Naive thymus-derived CD8-positive, alpha-beta T cell (primary cell): ENCODE measurements around the gene DNAJC5G. TPM values are rescaled to one million over a fixed set of nuclear protein-coding genes. Genes with fewer than 3 reads are reported as not detected.
"Not testable (repeated sequence)": the region's sequence is repeated elsewhere in the genome, so short reads cannot be mapped to it uniquely, and the experiment has no call there.

Experiments used
- ATAC-seq, 2 donors: fragments of 150-1000 bp; cut with Tn5 transposase in 1 of 2; sonication (Bioruptor Pico), chemical (Tn5 transposase) in 1 of 2; 1 replicate in 1 of 2; 2 replicates in 1 of 2; pipeline ENCODE4 v1.10.0; 2021; ENCODE audit warnings: mild to moderate bottlenecking in 2 of 2, moderate library complexity in 2 of 2
- POLR2A ChIA-PET: fragments of 350-600 bp; sonication (Branson Sonifier 250); formaldehyde crosslinking; loops from one replicate; lab custom pipeline; 2021; ENCODE audit warnings: antibody characterized with exemption; lab: Charles Lee
- DNase-seq, 10 donors: peaks; one replicate each; pipeline versions ENCODE4 v3.0.0 to v3.0.0-alpha.2; 2020 to 2022
- H3K27ac Mint-ChIP-seq, 10 donors: one replicate each; pipeline ENCODE4 v1.8.0; 2020 to 2022; ENCODE audit warnings: mild to moderate bottlenecking in 10 of 10, mixed read lengths in 10 of 10, moderate library complexity in 4 of 10, inconsistent platforms in 1 of 10
- H3K27me3 Mint-ChIP-seq, 5 donors: one replicate each; pipeline ENCODE4 v1.8.0; 2021 to 2022; ENCODE audit warnings: mixed read lengths in 5 of 5
- H3K36me3 Mint-ChIP-seq, 3 donors: one replicate each; pipeline ENCODE4 v1.8.0; 2020 to 2022; ENCODE audit warnings: mixed read lengths in 3 of 3, mild to moderate bottlenecking in 2 of 3, inconsistent platforms in 1 of 3
- H3K4me1 Mint-ChIP-seq, 4 donors: one replicate each; pipeline ENCODE4 v1.8.0; 2021 to 2022; ENCODE audit warnings: mixed read lengths in 4 of 4
- H3K4me3 Mint-ChIP-seq, 10 donors: one replicate each; pipeline ENCODE4 v1.8.0; 2020 to 2022; ENCODE audit warnings: mild to moderate bottlenecking in 10 of 10, mixed read lengths in 10 of 10, moderate library complexity in 6 of 10, inconsistent platforms in 1 of 10
- H3K9me3 Mint-ChIP-seq, 9 donors: one replicate each; pipeline ENCODE4 v1.8.0; 2020 to 2022; ENCODE audit warnings: mixed read lengths in 9 of 9, mild to moderate bottlenecking in 3 of 9, inconsistent platforms in 1 of 9, moderate library complexity in 1 of 9
- polyA plus RNA-seq, 3 donors: library from polyadenylated mRNA; unstranded; fragments of 300-500 nt; fragmentation: Illumina TruSeq; gene quantifications; one replicate each; pipeline ENCODE4 v1.2.3, GENCODE V29; 2021
- total RNA-seq, 8 experiments: library from RNA in 2 of 8; stranded (reverse) in 2 of 8; gene quantifications; one replicate each; pipeline ENCODE4 v1.2.3 and lab custom pipeline; 2021 to 2026

DNAJC5G gene
- total and polyA plus RNA-seq, 5 experiments from 2014 or later = not detected

DNA sequence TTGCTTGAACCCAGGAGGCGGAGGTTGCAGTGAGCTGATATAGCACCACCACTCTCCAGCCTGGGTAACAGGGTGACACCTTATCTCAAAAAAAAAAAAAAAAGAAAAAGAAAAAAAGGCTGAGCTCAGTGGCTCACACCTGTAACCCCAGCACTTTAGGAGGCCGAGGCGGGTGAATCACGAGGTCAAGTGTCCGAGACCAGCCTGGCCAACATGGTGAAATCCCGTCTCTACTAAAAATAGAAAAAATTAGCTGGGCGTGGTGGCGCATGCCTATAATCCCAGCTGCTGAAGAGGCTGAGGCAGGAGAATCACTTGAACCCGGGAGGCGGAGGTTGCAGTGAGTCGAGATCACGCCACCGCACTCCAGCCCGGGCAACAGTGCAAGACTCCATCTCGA lies 44.6 kb downstream of the DNAJC5G start:
- H3K4me3 Mint-ChIP-seq, H3K36me3 Mint-ChIP-seq, H3K27ac Mint-ChIP-seq, POLR2A ChIA-PET, H3K9me3 Mint-ChIP-seq, ATAC-seq, DNase-seq, H3K27me3 Mint-ChIP-seq: not testable (repeated sequence)
- peaks cover 12 to 35% (median 31%) of the 10 kb centered on the region in 4 donors for H3K4me1 Mint-ChIP-seq

GRCh38 chr2:27320958-27321543 lies 45.8 kb downstream of the DNAJC5G start:
- peak overlapping the region in 7 of 10 donors; percentile 31 to 99 (median 65) for H3K4me3 Mint-ChIP-seq
- no peaks in the 10 kb centered on the region for H3K9me3 Mint-ChIP-seq
- ATAC-seq (no peak), DNase-seq (no peak)
- peak overlapping the region in 7 of 10 donors; percentile 48 to 100 (median 69) for H3K27ac Mint-ChIP-seq
- peaks cover 0 to 7% (median 2%) of the 10 kb centered on the region in 3 donors for H3K36me3 Mint-ChIP-seq
- peaks cover 12 to 35% (median 31%) of the 10 kb centered on the region in 4 donors for H3K4me1 Mint-ChIP-seq
- H3K27me3 Mint-ChIP-seq = no peaks in the 10 kb centered on the region
- POLR2A ChIA-PET = interaction anchor here (0.6 kb wide), 1 partner anchor 194 kb away, joined by 6 read pairs; no protein-coding TSS in a partner anchor

GRCh38 chr2:27322301-27322765 lies 47.1 kb downstream of the DNAJC5G start:
- Mint-ChIP-seq H3K9me3 (no peaks in the 10 kb centered on the region), H3K27me3 (no peaks in the 10 kb centered on the region), H3K4me1 (peaks cover 12 to 32% (median 31%) of the 10 kb centered on the region in 4 donors), H3K36me3 (peaks cover 6 to 20% (median 10%) of the 10 kb centered on the region in 3 donors), H3K4me3 (peak overlapping the region; percentile 91 to 100 (median 98)), H3K27ac (peak overlapping the region; percentile 97 to 100 (median 99))
- POLR2A ChIA-PET = interaction anchor here (0.6 to 2.7 kb wide), 12 partner anchors 11 to 307 kb away, joined by 3 to 30 read pairs (median 4); partner anchors contain the start of genes CCDC121, EIF2B4, GPN1 and GTF3C2
- peak; percentile 9 to 29 for ATAC-seq
- peak in 3 of 10 donors; percentile 11 to 21 (median 15) for DNase-seq

- Mint-ChIP-seq H3K27me3 (no peaks in the 10 kb centered on the region), H3K36me3 (peaks cover 6 to 24% (median 13%) of the 10 kb centered on the region in 3 donors), H3K4me3 (peak within 1 kb of the TSS; percentile 91 to 100 (median 98)), H3K4me1 (peaks cover 12 to 32% (median 31%) of the 10 kb centered on the region in 4 donors), H3K27ac (peak within 1 kb of the TSS; percentile 97 to 100 (median 99)), H3K9me3 (no peaks in the 10 kb centered on the region)
- DNase-seq = peak; percentile 70 to 94 (median 81)
- peak; percentile 95 to 97 for ATAC-seq
- POLR2A ChIA-PET = interaction anchor here (0.6 to 2.7 kb wide), 16 partner anchors 10 to 340 kb away, joined by 3 to 30 read pairs (median 4); partner anchors contain the start of genes EIF2B4, GTF3C2, NRBP1 and PPM1G
These were observed 47.7 kb downstream of the DNAJC5G start, which contains the start of gene MPV17 for GRCh38 chr2:27322766-27323595. TSS of gene MPV17 (minus strand) at chr2:27323097. CDS start at chr2:27322517, 580 bp downstream.

DNA sequence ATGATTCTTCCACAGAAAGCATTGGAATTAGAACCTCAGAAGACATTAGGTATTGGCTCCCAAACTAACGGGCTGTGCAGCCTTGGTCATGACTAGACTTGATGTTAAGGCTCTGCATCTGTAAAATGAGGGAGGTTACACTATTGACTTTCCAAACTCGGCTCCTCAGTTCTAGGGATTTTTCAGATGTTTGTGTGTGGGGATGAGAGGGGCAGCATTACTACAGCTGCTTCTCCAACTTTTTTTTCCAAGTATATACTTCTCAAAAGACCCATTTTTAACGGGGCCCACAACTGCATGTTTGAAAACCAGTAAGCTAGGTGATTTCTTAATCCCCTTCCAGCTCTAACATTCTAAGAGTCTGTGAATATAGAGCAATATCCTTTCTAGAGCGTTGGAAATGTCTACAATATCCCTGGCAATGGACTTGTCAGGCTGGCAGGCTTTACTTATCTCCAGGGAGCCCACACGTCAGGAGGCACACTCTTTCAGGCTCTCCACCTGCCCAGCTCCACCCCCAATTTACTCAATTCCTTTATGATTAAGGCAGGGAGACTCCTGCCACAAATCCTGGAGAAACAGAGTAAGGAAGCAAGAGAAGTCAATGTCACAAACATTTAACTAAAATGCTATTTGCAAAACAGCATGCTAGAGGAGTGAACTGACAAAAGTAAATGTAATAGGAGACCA lies 48.5 kb downstream of the DNAJC5G start:
- ATAC-seq = no peak
- Mint-ChIP-seq H3K9me3 (no peaks in the 10 kb centered on the region), H3K36me3 (peaks cover 6 to 32% (median 19%) of the 10 kb centered on the region in 3 donors), H3K4me1 (peaks cover 12 to 32% (median 31%) of the 10 kb centered on the region in 4 donors), H3K27me3 (no peaks in the 10 kb centered on the region), H3K27ac (peak overlapping the region; percentile 97 to 100 (median 99)), H3K4me3 (peak overlapping the region; percentile 91 to 100 (median 98))
- POLR2A ChIA-PET = interaction anchor here (0.8 to 2.7 kb wide), 14 partner anchors 8 to 340 kb away, joined by 3 to 30 read pairs (median 4); partner anchors contain the start of genes EIF2B4, GTF3C2, PPM1G and SLC4A1AP
- DNase-seq = no peak

- peak overlapping the region in 9 of 10 donors; percentile 24 to 100 (median 86) for H3K27ac Mint-ChIP-seq
- peak overlapping the region; percentile 2 to 98 (median 63) for H3K4me3 Mint-ChIP-seq
- H3K9me3 Mint-ChIP-seq = no peaks in the 10 kb centered on the region
- H3K4me1 Mint-ChIP-seq = peaks cover 12 to 32% (median 31%) of the 10 kb centered on the region in 4 donors
- ATAC-seq (no peak), DNase-seq (no peak)
- POLR2A ChIA-PET = interaction anchor here (1.3 kb wide), 1 partner anchor 12 kb away, joined by 4 read pairs; no protein-coding TSS in a partner anchor
- H3K36me3 Mint-ChIP-seq = peaks cover 6 to 39% (median 19%) of the 10 kb centered on the region in 3 donors
- no peaks in the 10 kb centered on the region for H3K27me3 Mint-ChIP-seq
These were observed 49.5 kb downstream of the DNAJC5G start for GRCh38 chr2:27324720-27325119.

Other genes starting within 250 kb of the DNAJC5G start
- gene TMEM214, start 242.5 kb upstream of the DNAJC5G start, total RNA-seq = 10 to 100 TPM; 60.0 to 60.9 TPM
- 10 to 100 TPM; 19.4 to 25.8 (median 20.8) TPM for gene TMEM214, start 242.5 kb upstream of the DNAJC5G start, polyA plus RNA-seq
- gene AGBL5, start 223.8 kb upstream of the DNAJC5G start, total RNA-seq = 10 to 100 TPM; 13.2 to 15.8 TPM
- gene AGBL5, start 223.8 kb upstream of the DNAJC5G start, polyA plus RNA-seq = 1 to 10 TPM; 7.9 to 9.3 (median 8.2) TPM
- 100 to 1,000 TPM; 246 to 268 TPM for gene OST4, start 203.8 kb upstream of the DNAJC5G start, total RNA-seq
- 100 to 1,000 TPM; 827 to 916 (median 901) TPM for gene OST4, start 203.8 kb upstream of the DNAJC5G start, polyA plus RNA-seq
- under 1 TPM; 0.41 to 0.86 TPM for gene EMILIN1, start 196.8 kb upstream of the DNAJC5G start, total RNA-seq
- 1 to 10 TPM in 1 of 3 donors, under 1 TPM in 2; 0.90 to 1.1 (median 0.98) TPM for gene EMILIN1, start 196.8 kb upstream of the DNAJC5G start, polyA plus RNA-seq
- gene KHK, start 188.7 kb upstream of the DNAJC5G start, total RNA-seq = 1 to 10 TPM; 6.3 to 7.2 TPM
- 1 to 10 TPM; 6.0 to 8.9 (median 6.1) TPM for gene KHK, start 188.7 kb upstream of the DNAJC5G start, polyA plus RNA-seq
- gene CGREF1, start 156.3 kb upstream of the DNAJC5G start, total RNA-seq = under 1 TPM; 0.22 to 0.68 TPM
- gene CGREF1, start 156.3 kb upstream of the DNAJC5G start, polyA plus RNA-seq = under 1 TPM; 0.38 to 0.69 (median 0.40) TPM
- gene ABHD1, start 151.6 kb upstream of the DNAJC5G start, total RNA-seq = 1 to 10 TPM; 2.1 to 2.7 TPM
- gene ABHD1, start 151.6 kb upstream of the DNAJC5G start, polyA plus RNA-seq = 1 to 10 TPM; 1.3 to 1.7 (median 1.4) TPM
- gene PREB, start 140.8 kb upstream of the DNAJC5G start, total RNA-seq = 10 to 100 TPM; 35.9 to 43.3 TPM
- gene PREB, start 140.8 kb upstream of the DNAJC5G start, polyA plus RNA-seq = 10 to 100 TPM; 40.6 to 58.4 (median 51.1) TPM
- not detected for gene PRR30, start 136.0 kb upstream of the DNAJC5G start, total RNA-seq
- gene PRR30, start 136.0 kb upstream of the DNAJC5G start, polyA plus RNA-seq = not detected
- not detected for gene TCF23, start 126.4 kb upstream of the DNAJC5G start, total RNA-seq
- gene TCF23, start 126.4 kb upstream of the DNAJC5G start, polyA plus RNA-seq = not detected
- 100 to 1,000 TPM; 105 TPM for gene ATRAID, start 63.4 kb upstream of the DNAJC5G start, total RNA-seq
- 100 to 1,000 TPM; 299 to 388 (median 360) TPM for gene ATRAID, start 63.4 kb upstream of the DNAJC5G start, polyA plus RNA-seq
- 10 to 100 TPM; 39.1 to 39.5 TPM for gene SLC5A6, start 63.2 kb upstream of the DNAJC5G start, total RNA-seq
- gene SLC5A6, start 63.2 kb upstream of the DNAJC5G start, polyA plus RNA-seq = 10 to 100 TPM; 14.3 to 17.8 (median 17.2) TPM
- 10 to 100 TPM; 52.8 to 59.7 TPM for gene CAD, start 58.1 kb upstream of the DNAJC5G start, total RNA-seq
- 10 to 100 TPM; 18.0 to 31.9 (median 27.7) TPM for gene CAD, start 58.1 kb upstream of the DNAJC5G start, polyA plus RNA-seq
- gene SLC30A3, start 12.4 kb upstream of the DNAJC5G start, total RNA-seq = not detected
- gene SLC30A3, start 12.4 kb upstream of the DNAJC5G start, polyA plus RNA-seq = under 1 TPM in 1 of 3 donors, not detected in 2; 0.13 TPM
- under 1 TPM in 1 of 2 experiments, not detected in 1; 0.19 TPM for gene TRIM54, start 7.0 kb downstream of the DNAJC5G start, total RNA-seq
- gene TRIM54, start 7.0 kb downstream of the DNAJC5G start, polyA plus RNA-seq = not detected
- gene UCN, start 33.0 kb downstream of the DNAJC5G start, total RNA-seq = 1 to 10 TPM; 5.9 to 6.9 TPM
- 1 to 10 TPM in 2 of 3 donors, under 1 TPM in 1; 0.54 to 1.3 (median 1.2) TPM for gene UCN, start 33.0 kb downstream of the DNAJC5G start, polyA plus RNA-seq
- gene MPV17, start 47.7 kb downstream of the DNAJC5G start, total RNA-seq = 100 to 1,000 TPM; 109 to 111 TPM
- 100 to 1,000 TPM; 110 to 135 (median 124) TPM for gene MPV17, start 47.7 kb downstream of the DNAJC5G start, polyA plus RNA-seq
- gene GTF3C2, start 81.3 kb downstream of the DNAJC5G start, total RNA-seq = 100 to 1,000 TPM in 1 of 2 experiments, 10 to 100 TPM in 1; 96.5 to 105 TPM
- gene GTF3C2, start 81.3 kb downstream of the DNAJC5G start, polyA plus RNA-seq = 10 to 100 TPM; 26.2 to 46.1 (median 31.3) TPM
- 10 to 100 TPM; 54.9 to 55.5 TPM for gene EIF2B4, start 94.9 kb downstream of the DNAJC5G start, total RNA-seq
- 10 to 100 TPM; 26.4 to 41.2 (median 30.0) TPM for gene EIF2B4, start 94.9 kb downstream of the DNAJC5G start, polyA plus RNA-seq
- gene SNX17, start 95.2 kb downstream of the DNAJC5G start, total RNA-seq = 100 to 1,000 TPM; 121 to 122 TPM
- 100 to 1,000 TPM; 200 to 217 (median 215) TPM for gene SNX17, start 95.2 kb downstream of the DNAJC5G start, polyA plus RNA-seq
- 10 to 100 TPM; 18.6 to 18.8 TPM for gene ZNF513, start 105.3 kb downstream of the DNAJC5G start, total RNA-seq
- gene ZNF513, start 105.3 kb downstream of the DNAJC5G start, polyA plus RNA-seq = 1 to 10 TPM; 2.0 to 6.0 (median 2.5) TPM
- 10 to 100 TPM; 46.3 to 48.4 TPM for gene PPM1G, start 134.2 kb downstream of the DNAJC5G start, total RNA-seq
- 10 to 100 TPM; 57.1 to 85.2 (median 66.1) TPM for gene PPM1G, start 134.2 kb downstream of the DNAJC5G start, polyA plus RNA-seq
- gene NRBP1, start 153.2 kb downstream of the DNAJC5G start, total RNA-seq = 100 to 1,000 TPM; 118 TPM
- gene NRBP1, start 153.2 kb downstream of the DNAJC5G start, polyA plus RNA-seq = 100 to 1,000 TPM in 1 of 3 donors, 10 to 100 TPM in 2; 73.4 to 107 (median 78.8) TPM
- gene KRTCAP3, start 166.9 kb downstream of the DNAJC5G start, total RNA-seq = 10 to 100 TPM; 20.9 to 23.7 TPM
- 1 to 10 TPM; 3.1 to 3.9 (median 3.6) TPM for gene KRTCAP3, start 166.9 kb downstream of the DNAJC5G start, polyA plus RNA-seq
- 10 to 100 TPM; 32.2 to 40.6 TPM for gene IFT172, start 214.3 kb downstream of the DNAJC5G start, total RNA-seq
- 1 to 10 TPM; 1.1 to 4.9 (median 3.4) TPM for gene IFT172, start 214.3 kb downstream of the DNAJC5G start, polyA plus RNA-seq
- gene FNDC4, start 219.8 kb downstream of the DNAJC5G start, total RNA-seq = not detected
- under 1 TPM in 2 of 3 donors, not detected in 1; 0.09 to 0.15 TPM for gene FNDC4, start 219.8 kb downstream of the DNAJC5G start, polyA plus RNA-seq
- gene GCKR, start 221.4 kb downstream of the DNAJC5G start, total RNA-seq = not detected
- not detected for gene GCKR, start 221.4 kb downstream of the DNAJC5G start, polyA plus RNA-seq